HEK293 (cell line): ENCODE data around the gene UACA.

Experiments
- CTCF ChIP-seq: fragments of 450-650 bp; formaldehyde crosslinking; IDR thresholded peaks from 2 replicates; pipeline ENCODE4 v1.5.1; 2016; ENCODE audit warnings: missing biosample characterization, missing genetic modification characterization
- ZNF394 ChIP-seq: fragments of 450-650 bp; formaldehyde crosslinking; IDR thresholded peaks from 2 replicates; pipeline ENCODE4 v1.5.1; 2016; ENCODE audit warnings: missing biosample characterization, missing genetic modification characterization, mild to moderate bottlenecking, moderate library complexity, borderline replicate concordance

- TF ChIP-seq CTCF (tag by site-specific recombination) = no peak
- TF ChIP-seq ZNF394 = no peak; the same call in 1 of the 2 replicates
Observed at GRCh38 chr15:70701891-70702568, 61.3 kb downstream of the UACA start.
